C1 segment of cervical spinal cord (tissue), 14 donors: ENCODE data around the gene NDUFS7.
"Not testable (repeated sequence)": the region's sequence is repeated elsewhere in the genome, so short reads cannot be mapped to it uniquely, and the experiment has no call there.

Experiments
- DNase-seq, 14 donors: peaks; one replicate each; lab custom pipeline; 2025; lab: John Stamatoyannopoulos, UW

The NDUFS7 gene

GRCh38 chr19:1431759-1432506 is 48.2 kb downstream of the NDUFS7 start:
- DNase-seq, result no peak

- DNase-seq, result no peak
These were observed 48.8 kb downstream of the NDUFS7 start for GRCh38 chr19:1432507-1432887.

GRCh38 chr19:1433119-1434039 is 49.7 kb downstream of the NDUFS7 start:
- DNase-seq, result no peak

- no peak for DNase-seq
These were observed 50.3 kb downstream of the NDUFS7 start for GRCh38 chr19:1434040-1434366.

GRCh38 chr19:1434577-1435060 is 50.9 kb downstream of the NDUFS7 start:
- no peak for DNase-seq

- DNase-seq, result no peak
These were observed 51.8 kb downstream of the NDUFS7 start for GRCh38 chr19:1435378-1435989.

GRCh38 chr19:1437609-1438008 is 53.9 kb downstream of the NDUFS7 start:
- DNase-seq, result no peak

- DNase-seq, result peak; percentile 58 to 95 (median 89)
These were observed 54.6 kb downstream of the NDUFS7 start, which contains the start of gene RPS15 for GRCh38 chr19:1438035-1438932. RPS15 (plus strand) TSS chr19:1438396; CDS start chr19:1438426, 30 bp downstream.

- no peak for DNase-seq
These were observed 55.2 kb downstream of the NDUFS7 start for GRCh38 chr19:1438933-1439354.

GRCh38 chr19:1439525-1440417 is 56.1 kb downstream of the NDUFS7 start:
- not testable (repeated sequence) for DNase-seq

GRCh38 chr19:1440418-1440801 is 56.7 kb downstream of the NDUFS7 start:
- no peak for DNase-seq

- DNase-seq, result no peak
These were observed 57.3 kb downstream of the NDUFS7 start for GRCh38 chr19:1441022-1441426.

- no peak for DNase-seq
These were observed 58.2 kb downstream of the NDUFS7 start for GRCh38 chr19:1441677-1442438.
